ENCODE data around the gene MACROD2. TPM values are rescaled to one million over a fixed set of nuclear protein-coding genes. Genes with fewer than 3 reads are reported as not detected.

MACROD2 gene
- total and polyA plus RNA-seq, 2 experiments from 2014 or later = 2.8 to 4.3 TPM

GRCh38 chr20:15179381-15179780 is 1184.1 kb downstream of the MACROD2 start:
- H3K27me3 Mint-ChIP-seq (ENCODE audit: insufficient read depth, low read depth, poor library complexity) = no peaks in the 10 kb centered on the region
- no peak overlapping the region for H3K27ac Mint-ChIP-seq
- no peaks in the 10 kb centered on the region for H3F3A ChIP-seq (replicated peaks; ENCODE audit: low read depth)
- no peaks in the 10 kb centered on the region for H3K4me1 Mint-ChIP-seq
- no peak overlapping the region for H3K4me3 Mint-ChIP-seq
- H3K4me2 ChIP-seq = no peak overlapping the region
- no peak overlapping the region for H2AFZ ChIP-seq
- TF ChIP-seq EZH2phosphoT487 (IDR thresholded peaks at IDR 0.05; ENCODE audit: unreplicated experiment) (no peak), REST (IDR thresholded peaks at IDR 0.05; ENCODE audit: unreplicated experiment) (no peak), JUNB (IDR thresholded peaks at IDR 0.05; ENCODE audit: unreplicated experiment) (no peak), CREB1 (CRISPR knock-in tag; IDR thresholded peaks at IDR 0.05; ENCODE audit: low read depth) (no peak), EZH2 (IDR thresholded peaks at IDR 0.05; ENCODE audit: low read depth, unreplicated experiment) (no peak), ZNF114 (CRISPR knock-in tag; IDR thresholded peaks at IDR 0.05) (no peak)
- peaks cover 17% of the 10 kb centered on the region for H3K9me3 Mint-ChIP-seq
- ATAC-seq = no peak
- no peaks in the 10 kb centered on the region for H3K4me1 ChIP-seq (ENCODE audit: insufficient read depth)
- no peak overlapping the region for H3K27ac ChIP-seq (ENCODE audit: low read depth)
- peaks cover 9% of the 10 kb centered on the region; the same call in 2 of the 3 replicates for H3K36me3 Mint-ChIP-seq (ENCODE audit: low read depth)
- H3K4me3 ChIP-seq = no peak overlapping the region
- H3K9me2 ChIP-seq (ENCODE audit: insufficient read depth) = no peaks in the 10 kb centered on the region
- no peaks in the 10 kb centered on the region for H3K36me3 ChIP-seq (ENCODE audit: insufficient read depth)
- H4K20me1 ChIP-seq (replicated peaks; ENCODE audit: insufficient read depth) = no peaks in the 10 kb centered on the region
- no peaks in the 10 kb centered on the region for H3K27me3 ChIP-seq (ENCODE audit: insufficient read depth)
- DNase-seq (ENCODE audit: low spot score) = no peak
- H3K79me2 ChIP-seq (replicated peaks; ENCODE audit: insufficient read depth) = no peaks in the 10 kb centered on the region

GRCh38 chr20:15179781-15180180 is 1184.5 kb downstream of the MACROD2 start:
- H4K20me1 ChIP-seq (replicated peaks; ENCODE audit: insufficient read depth) = no peaks in the 10 kb centered on the region
- H3K9me2 ChIP-seq (ENCODE audit: insufficient read depth) = no peaks in the 10 kb centered on the region
- no peaks in the 10 kb centered on the region for H3K27me3 ChIP-seq (ENCODE audit: insufficient read depth)
- H3K9me3 Mint-ChIP-seq = peaks cover 17% of the 10 kb centered on the region
- no peak overlapping the region for H3K4me2 ChIP-seq
- no peaks in the 10 kb centered on the region for H3F3A ChIP-seq (replicated peaks; ENCODE audit: low read depth)
- H3K27me3 Mint-ChIP-seq (ENCODE audit: insufficient read depth, low read depth, poor library complexity) = no peaks in the 10 kb centered on the region
- DNase-seq (ENCODE audit: low spot score) = no peak
- no peak overlapping the region for H3K4me3 ChIP-seq
- H3K36me3 ChIP-seq (ENCODE audit: insufficient read depth) = no peaks in the 10 kb centered on the region
- no peaks in the 10 kb centered on the region for H3K79me2 ChIP-seq (replicated peaks; ENCODE audit: insufficient read depth)
- no peak overlapping the region for H3K4me3 Mint-ChIP-seq
- H3K4me1 Mint-ChIP-seq = no peaks in the 10 kb centered on the region
- no peak overlapping the region for H2AFZ ChIP-seq
- H3K27ac ChIP-seq (ENCODE audit: low read depth) = no peak overlapping the region
- peaks cover 9% of the 10 kb centered on the region; the same call in 2 of the 3 replicates for H3K36me3 Mint-ChIP-seq (ENCODE audit: low read depth)
- H3K4me1 ChIP-seq (ENCODE audit: insufficient read depth) = no peaks in the 10 kb centered on the region
- no peak overlapping the region for H3K27ac Mint-ChIP-seq
- no peak for ATAC-seq
- TF ChIP-seq ZNF462 (CRISPR knock-in tag; IDR thresholded peaks at IDR 0.05) = no peak
- TF ChIP-seq ETS1 (IDR thresholded peaks at IDR 0.05) = no peak
- TF ChIP-seq STAT1 (IDR thresholded peaks at IDR 0.05; ENCODE audit: unreplicated experiment) = no peak
- no peak for TF ChIP-seq POLR2AphosphoS5 (IDR thresholded peaks at IDR 0.05; ENCODE audit: low read depth)

All from GM23338 (cell line).